Measurements from ENCODE around the gene PPP3CA.

- TF ChIP-seq CTCF (IDR thresholded peaks at IDR 0.05) (no peak), EP300 (IDR thresholded peaks at IDR 0.05) (no peak), POLR2A (IDR thresholded peaks at IDR 0.05) (no peak)
Measured at GRCh38 chr4:101282076-101282844, 65.1 kb downstream of the PPP3CA start.

Measured in tibial nerve (tissue), 4 donors.